Keratinocyte (primary cell): ENCODE data around the gene AHRR. TPM values are rescaled to one million over a fixed set of nuclear protein-coding genes. Genes with fewer than 3 reads are reported as not detected.
"Not testable (repeated sequence)": the region's sequence is repeated elsewhere in the genome, so short reads cannot be mapped to it uniquely, and the experiment has no call there.

Source experiments
- DNase-seq: peaks from one replicate; pipeline ENCODE4 v3.0.0-alpha.2; 2011; ENCODE audit warnings: low read depth, missing footprints, low spot score
- FAIRE-seq: peaks from 2 replicates; lab custom pipeline; 2011; peaks lifted over from hg19 to GRCh38; lab: Jason Lieb, UNC
- H2AFZ ChIP-seq: 2 replicates; pipeline ENCODE4 v1.6.0; 2012; ENCODE audit warnings: low read length, control low read depth, inconsistent platforms; ENCODE audit not compliant: control insufficient read depth
- H3K27ac ChIP-seq: 2 replicates; pipeline ENCODE4 v1.5.1; 2011; ENCODE audit warnings: low read length; ENCODE audit not compliant: control insufficient read depth, insufficient read depth
- H3K27me3 ChIP-seq: 3 replicates; pipeline ENCODE4 v1.6.0; 2011; ENCODE audit warnings: low read length; ENCODE audit not compliant: control insufficient read depth, insufficient read depth; ENCODE audit errors: extremely low read depth
- H3K36me3 ChIP-seq, 2 experiments: 2 replicates in 1 of 2; 3 replicates in 1 of 2; pipeline ENCODE4 v1.5.1; 2011; ENCODE audit warnings: low read length in 2 of 2, mild to moderate bottlenecking in 1 of 2; ENCODE audit not compliant: control insufficient read depth in 2 of 2, insufficient read depth in 2 of 2; ENCODE audit errors: extremely low read depth in 1 of 2
- H3K4me1 ChIP-seq: 3 replicates; pipeline ENCODE4 v1.5.1; 2011; ENCODE audit warnings: low read length; ENCODE audit not compliant: control insufficient read depth, insufficient read depth; ENCODE audit errors: extremely low read depth
- H3K4me2 ChIP-seq: 3 replicates; pipeline ENCODE4 v1.6.0; 2011; ENCODE audit warnings: low read depth, low read length; ENCODE audit not compliant: control insufficient read depth, insufficient read depth; ENCODE audit errors: extremely low read depth
- H3K4me3 ChIP-seq, 3 experiments: fragments of 200-600 bp in 1 of 3; sonication (generic) in 1 of 3; 2 replicates in 2 of 3; 3 replicates in 1 of 3; pipeline ENCODE4 v1.5.1; 2011 to 2016; ENCODE audit warnings: low read length in 3 of 3, mild to moderate bottlenecking in 3 of 3, control low read depth in 2 of 3, inconsistent platforms in 1 of 3, low read depth in 1 of 3, mixed read lengths in 1 of 3, mixed run types in 1 of 3, moderate library complexity in 1 of 3; ENCODE audit not compliant: control insufficient read depth in 2 of 3, insufficient read depth in 2 of 3; ENCODE audit errors: extremely low read depth in 1 of 3
- H3K79me2 ChIP-seq: 2 replicates; pipeline ENCODE4 v1.6.0; 2012; ENCODE audit warnings: low read length; ENCODE audit not compliant: control insufficient read depth, insufficient read depth
- H3K9ac ChIP-seq: 3 replicates; pipeline ENCODE4 v1.6.0; 2011; ENCODE audit warnings: low read length; ENCODE audit not compliant: control insufficient read depth, insufficient read depth; ENCODE audit errors: extremely low read depth
- H3K9me1 ChIP-seq: 3 replicates; pipeline ENCODE4 v1.6.0; 2011; ENCODE audit warnings: low read length; ENCODE audit not compliant: control insufficient read depth, insufficient read depth; ENCODE audit errors: extremely low read depth
- H3K9me3 ChIP-seq: 2 replicates; pipeline ENCODE4 v1.5.1; 2012; ENCODE audit warnings: low read depth, low read length; ENCODE audit not compliant: control insufficient read depth
- H4K20me1 ChIP-seq: 3 replicates; pipeline ENCODE4 v1.6.0; 2011; ENCODE audit warnings: low read length; ENCODE audit not compliant: control insufficient read depth, insufficient read depth; ENCODE audit errors: extremely low read depth
- EZH2 ChIP-seq: IDR thresholded peaks from one replicate; pipeline ENCODE4 v1.6.1; 2012; ENCODE audit warnings: inconsistent platforms, mild to moderate bottlenecking, low read length, moderate library complexity
- dilution Hi-C: fragments of 300-500 bp; cut with MboI; formaldehyde crosslinking; loops from one replicate; pipeline ENCODE4 v1.7.0; 2020; ENCODE audit warnings: low sequenced_read_pairs; ENCODE audit not compliant: extremely low pct_ligation_motif_present
- polyA plus RNA-seq, 5 experiments: library from polyadenylated mRNA; depleted of rRNA in 3 of 5; stranded (reverse) in 3 of 5; stranded (forward) in 1 of 5; unstranded in 1 of 5; fragments of >200 nt; gene quantifications; 1 replicate in 1 of 5; 2 replicates in 3 of 5; 3 replicates in 1 of 5; pipeline versions ENCODE4 v1.2.1 to v1.2.3, GENCODE V29; 2011 to 2012; ENCODE audit warnings: missing spikeins in 2 of 5, low read depth in 1 of 5, low replicate concordance in 1 of 5
- TF ChIP-seq, protein P1 (sequence below), 3 experiments: IDR thresholded peaks in 1 of 3; conservative IDR thresholded peaks in 1 of 3; optimal IDR thresholded peaks in 1 of 3; 2 replicates in 2 of 3; 3 replicates in 1 of 3; pipeline versions ENCODE3 to v1.5.1; 2011; ENCODE audit warnings: low read length in 3 of 3, mild to moderate bottlenecking in 3 of 3, moderate library complexity in 2 of 3, control low read depth in 1 of 3, inconsistent platforms in 1 of 3; ENCODE audit not compliant: insufficient read depth in 2 of 3; ENCODE audit errors: extremely low read depth in 1 of 3

Gene AHRR
- polyA plus RNA-seq, 1 donor (not counting 4 experiments of a cell fraction or from before 2014, with no cell fraction given): 0.24 TPM

GRCh38 chr5:274346-274745, 47.2 kb upstream of the AHRR start:
- Histone ChIP-seq H3K4me1 (peaks cover 11% of the 10 kb centered on the region), H3K4me3 (peak overlapping the region in 1 of 3 experiments; percentile 19), H3K79me2 (peaks cover 57% of the 10 kb centered on the region), H4K20me1 (peaks cover 10% of the 10 kb centered on the region)
- H3K27ac ChIP-seq, H3K9ac ChIP-seq, H3K9me3 ChIP-seq, FAIRE-seq, H3K9me1 ChIP-seq, DNase-seq, H3K36me3 ChIP-seq, H3K4me2 ChIP-seq, H2AFZ ChIP-seq, dilution Hi-C loops, H3K27me3 ChIP-seq: not testable (repeated sequence)

DNA sequence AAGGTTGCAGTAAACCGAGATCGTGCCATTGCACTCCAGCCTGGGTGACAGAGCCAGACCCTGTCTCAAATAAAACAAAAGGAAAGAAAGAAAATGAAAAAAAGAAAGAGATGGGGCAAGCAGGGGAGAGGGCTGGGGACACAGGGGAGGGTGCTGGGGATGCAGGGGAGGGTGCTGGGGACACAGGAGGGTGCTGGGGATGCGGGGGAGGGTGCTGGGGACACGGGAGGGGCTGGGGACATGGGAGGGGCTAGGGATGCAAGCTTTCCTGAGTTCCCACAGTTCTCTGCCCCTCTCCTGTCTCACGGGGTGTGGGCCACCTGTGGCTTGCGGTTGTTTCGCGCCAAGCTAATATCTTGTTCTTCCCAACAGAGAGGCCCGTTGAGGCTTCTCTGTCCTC, 42.9 kb upstream of the AHRR start:
- Histone ChIP-seq H3K9me1 (no peaks in the 10 kb centered on the region), H3K79me2 (peaks cover 81% of the 10 kb centered on the region), H4K20me1 (peaks cover 32% of the 10 kb centered on the region), H3K27ac (no peak overlapping the region), H3K36me3 (peaks cover 11 to 14% of the 10 kb centered on the region in 2 experiments), H3K4me3 (no peak overlapping the region), H3K27me3 (no peaks in the 10 kb centered on the region), H3K9me3 (no peaks in the 10 kb centered on the region), H3K4me2 (no peak overlapping the region), H3K4me1 (peaks cover 5% of the 10 kb centered on the region), H2AFZ (no peak overlapping the region), H3K9ac (no peak overlapping the region)
- TF ChIP-seq EZH2: no peak
- TF ChIP-seq, protein P1, sequence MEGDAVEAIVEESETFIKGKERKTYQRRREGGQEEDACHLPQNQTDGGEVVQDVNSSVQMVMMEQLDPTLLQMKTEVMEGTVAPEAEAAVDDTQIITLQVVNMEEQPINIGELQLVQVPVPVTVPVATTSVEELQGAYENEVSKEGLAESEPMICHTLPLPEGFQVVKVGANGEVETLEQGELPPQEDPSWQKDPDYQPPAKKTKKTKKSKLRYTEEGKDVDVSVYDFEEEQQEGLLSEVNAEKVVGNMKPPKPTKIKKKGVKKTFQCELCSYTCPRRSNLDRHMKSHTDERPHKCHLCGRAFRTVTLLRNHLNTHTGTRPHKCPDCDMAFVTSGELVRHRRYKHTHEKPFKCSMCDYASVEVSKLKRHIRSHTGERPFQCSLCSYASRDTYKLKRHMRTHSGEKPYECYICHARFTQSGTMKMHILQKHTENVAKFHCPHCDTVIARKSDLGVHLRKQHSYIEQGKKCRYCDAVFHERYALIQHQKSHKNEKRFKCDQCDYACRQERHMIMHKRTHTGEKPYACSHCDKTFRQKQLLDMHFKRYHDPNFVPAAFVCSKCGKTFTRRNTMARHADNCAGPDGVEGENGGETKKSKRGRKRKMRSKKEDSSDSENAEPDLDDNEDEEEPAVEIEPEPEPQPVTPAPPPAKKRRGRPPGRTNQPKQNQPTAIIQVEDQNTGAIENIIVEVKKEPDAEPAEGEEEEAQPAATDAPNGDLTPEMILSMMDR (optimal IDR thresholded peaks at IDR 0.05 in 1 of 3, IDR thresholded peaks at IDR 0.05 in 1 of 3, conservative IDR thresholded peaks at IDR 0.05 in 1 of 3; ENCODE audit: extremely low read depth in 1 of 3, insufficient read depth in 2 of 3, low read length in 3 of 3): no peak
- dilution Hi-C loops: no loop called here
- DNase-seq: no peak
- no peak for FAIRE-seq

GRCh38 chr5:279051-279665, 42.4 kb upstream of the AHRR start:
- Histone ChIP-seq H3K79me2 (peaks cover 81% of the 10 kb centered on the region), H3K36me3 (peaks cover 13% of the 10 kb centered on the region in 2 experiments), H4K20me1 (peaks cover 30% of the 10 kb centered on the region)
- DNase-seq, H3K27ac ChIP-seq, H3K4me1 ChIP-seq, H3K9ac ChIP-seq, H2AFZ ChIP-seq, H3K27me3 ChIP-seq, H3K9me1 ChIP-seq, H3K4me3 ChIP-seq, H3K9me3 ChIP-seq, dilution Hi-C loops, FAIRE-seq, H3K4me2 ChIP-seq: not testable (repeated sequence)
